Lower leg skin (tissue), 3 donors: ENCODE results near the gene SETDB2.

ENCODE experiments used
- CTCF ChIP-seq, 3 donors: fragments of 450-650 bp; IDR thresholded peaks; one replicate each; pipeline ENCODE4 v1.5.1; 2016; ENCODE audit warnings: antibody characterized with exemption in 3 of 3, mild to moderate bottlenecking in 3 of 3, moderate library complexity in 2 of 3
- POLR2A ChIP-seq, 2 donors: fragments of 450-650 bp; IDR thresholded peaks; one replicate each; pipeline ENCODE4 v1.6.1; 2016 to 2017; ENCODE audit warnings: antibody characterized with exemption in 2 of 2, mild to moderate bottlenecking in 1 of 2, moderate library complexity in 1 of 2

GRCh38 chr13:49512578-49512977 lies 68.5 kb downstream of the SETDB2 start:
- TF ChIP-seq CTCF (IDR thresholded peaks at IDR 0.05) (no peak), POLR2A (IDR thresholded peaks at IDR 0.05) (no peak)
